Neuronal stem cell (in vitro differentiated cells): ENCODE data around the gene CMTM6.
A peak's percentile ranks its signal among the peaks of the same experiment; 100 is the strongest.
"Not testable (repeated sequence)": the region's sequence is repeated elsewhere in the genome, so short reads cannot be mapped to it uniquely, and the experiment has no call there.

Source experiments
- DNase-seq: peaks from one replicate; pipeline ENCODE4 v3.0.0-alpha.2; 2013; ENCODE audit warnings: low spot score
- H2AFZ ChIP-seq: one replicate; pipeline ENCODE4 v1.6.1; 2013; ENCODE audit warnings: mild to moderate bottlenecking, low read length, inconsistent platforms
- H2AK5ac ChIP-seq: 2 replicates; pipeline ENCODE4 v1.6.1; 2013; ENCODE audit warnings: low read depth, mild to moderate bottlenecking, inconsistent platforms, low read length, moderate library complexity, mixed read lengths
- H2BK120ac ChIP-seq: 2 replicates; pipeline ENCODE4 v1.6.1; 2013; ENCODE audit warnings: low read depth, mild to moderate bottlenecking, inconsistent platforms, low read length, moderate library complexity, mixed read lengths
- H2BK12ac ChIP-seq: one replicate; pipeline ENCODE4 v1.6.1; 2013; ENCODE audit warnings: low read length, inconsistent platforms
- H2BK15ac ChIP-seq: 2 replicates; pipeline ENCODE4 v1.6.1; 2013; ENCODE audit warnings: mild to moderate bottlenecking, low read length, inconsistent platforms, mixed read lengths
- H2BK5ac ChIP-seq: one replicate; pipeline ENCODE4 v1.6.1; 2013; ENCODE audit warnings: inconsistent platforms, mild to moderate bottlenecking, low read length, moderate library complexity
- H3K14ac ChIP-seq: one replicate; pipeline ENCODE4 v1.6.1; 2013; ENCODE audit warnings: low read length, inconsistent platforms
- H3K18ac ChIP-seq: 2 replicates; pipeline ENCODE4 v1.6.1; 2013; ENCODE audit warnings: low read length, inconsistent platforms
- H3K23ac ChIP-seq: 2 replicates; pipeline ENCODE4 v1.6.1; 2013; ENCODE audit warnings: low read depth, mild to moderate bottlenecking, mixed read lengths, low read length, inconsistent platforms; ENCODE audit not compliant: poor library complexity
- H3K27ac ChIP-seq: replicated peaks from 3 replicates; pipeline ENCODE4 v1.5.1; 2013; ENCODE audit warnings: low read length, inconsistent platforms
- H3K27me3 ChIP-seq, 3 experiments: 2 replicates each; pipeline ENCODE4 v1.6.1; 2013; ENCODE audit warnings: low read length in 3 of 3, mild to moderate bottlenecking in 2 of 3, inconsistent platforms in 1 of 3, low read depth in 1 of 3, mixed read lengths in 1 of 3, moderate library complexity in 1 of 3; ENCODE audit not compliant: control insufficient read depth in 3 of 3, insufficient read depth in 3 of 3
- H3K36me3 ChIP-seq, 2 donors: replicated peaks in 1 of 2; 2 replicates each; pipeline ENCODE4 v1.6.1; 2013; ENCODE audit warnings: low read length in 2 of 2; ENCODE audit not compliant: control insufficient read depth in 2 of 2, insufficient read depth in 2 of 2
- H3K4ac ChIP-seq: 2 replicates; pipeline ENCODE4 v1.6.1; 2013; ENCODE audit warnings: inconsistent platforms, mild to moderate bottlenecking, low read length, moderate library complexity
- H3K4me1 ChIP-seq, 2 donors: 1 replicate in 1 of 2; 2 replicates in 1 of 2; pipeline ENCODE4 v1.6.1; 2013; ENCODE audit warnings: low read length in 2 of 2, low read depth in 1 of 2; ENCODE audit not compliant: control insufficient read depth in 2 of 2, insufficient read depth in 1 of 2
- H3K4me2 ChIP-seq: one replicate; pipeline ENCODE4 v1.6.1; 2013; ENCODE audit warnings: mild to moderate bottlenecking, low read length, inconsistent platforms; ENCODE audit not compliant: insufficient read depth, poor library complexity, severe bottlenecking
- H3K4me3 ChIP-seq, 2 donors: 2 replicates each; pipeline ENCODE4 v1.5.1; 2013; ENCODE audit warnings: low read length in 2 of 2, mild to moderate bottlenecking in 2 of 2, inconsistent platforms in 1 of 2, moderate library complexity in 1 of 2
- H3K79me1 ChIP-seq: one replicate; pipeline ENCODE4 v1.6.1; 2013; ENCODE audit warnings: low read depth, mild to moderate bottlenecking, inconsistent platforms, low read length, moderate library complexity
- H3K9ac ChIP-seq: one replicate; pipeline ENCODE4 v1.6.1; 2013; ENCODE audit warnings: mild to moderate bottlenecking, low read depth, low read length, inconsistent platforms; ENCODE audit not compliant: poor library complexity
- H3K9me3 ChIP-seq, 2 donors: replicated peaks in 1 of 2; 2 replicates each; pipeline versions ENCODE3 to v1.6.1; 2013; ENCODE audit warnings: low read length in 2 of 2, mild to moderate bottlenecking in 2 of 2, inconsistent platforms in 1 of 2, low read depth in 1 of 2, mixed read lengths in 1 of 2, moderate library complexity in 1 of 2; ENCODE audit not compliant: control insufficient read depth in 2 of 2, insufficient read depth in 1 of 2
- H4K8ac ChIP-seq: one replicate; pipeline ENCODE4 v1.6.1; 2013; ENCODE audit warnings: low read depth, mild to moderate bottlenecking, inconsistent platforms, low read length, moderate library complexity
- H4K91ac ChIP-seq: one replicate; pipeline ENCODE4 v1.6.1; 2013; ENCODE audit warnings: low read length, low read depth, mild to moderate bottlenecking, inconsistent platforms; ENCODE audit not compliant: poor library complexity
- WGBS, 2 donors: extraction: QIAGEN DNeasy Blood & Tissue Kit; methylation state at CpG; one replicate each; pipeline ENCODE4 v1.1.7; 2013; ENCODE audit warnings: missing lambda C conversion rate in 2 of 2, mixed read lengths in 1 of 2; ENCODE audit not compliant: insufficient read length in 2 of 2, insufficient replicate concordance in 1 of 2; ENCODE audit errors: extremely low coverage in 2 of 2; 5-methylcytosine and 5-hydroxymethylcytosine counted together

CMTM6 gene

GRCh38 chr3:32469151-32469874, 33.3 kb downstream of the CMTM6 start:
- no CpG with 5 or more reads among the region's 7 CpGs for WGBS, 2 donors
- Histone ChIP-seq H3K27ac (no peak overlapping the region), H2BK5ac (no peak overlapping the region), H3K4me3 (no peak overlapping the region), H3K18ac (no peak overlapping the region), H2BK120ac (no peak overlapping the region), H2AFZ (no peak overlapping the region), H3K4me2 (no peak overlapping the region), H4K91ac (no peak overlapping the region), H2BK12ac (no peak overlapping the region), H2AK5ac (no peak overlapping the region), H3K36me3 (peaks cover 3 to 42% of the 10 kb centered on the region in 2 donors), H3K14ac (no peak overlapping the region), H4K8ac (no peak overlapping the region), H3K9ac (peak overlapping the region; percentile 64), H3K79me1 (no peaks in the 10 kb centered on the region), H3K23ac (no peak overlapping the region), H3K27me3 (no peaks in the 10 kb centered on the region), H2BK15ac (no peak overlapping the region), H3K4ac (no peak overlapping the region), H3K9me3 (peaks cover 0 to 7% of the 10 kb centered on the region in 2 donors), H3K4me1 (peaks cover 0 to 4% of the 10 kb centered on the region in 2 donors)
- DNase-seq = no peak

- Histone ChIP-seq H3K27ac (no peak overlapping the region), H2AK5ac (no peak overlapping the region), H3K79me1 (no peaks in the 10 kb centered on the region), H3K27me3 (no peaks in the 10 kb centered on the region), H2AFZ (peak overlapping the region; percentile 66), H4K91ac (no peak overlapping the region), H3K4me3 (no peak overlapping the region), H2BK5ac (no peak overlapping the region), H2BK12ac (no peak overlapping the region), H3K4me2 (peak overlapping the region; percentile 14), H3K36me3 (peaks cover 3 to 35% of the 10 kb centered on the region in 2 donors), H3K4me1 (peaks cover 3 to 4% of the 10 kb centered on the region in 2 donors), H3K9ac (no peak overlapping the region), H2BK120ac (no peak overlapping the region), H2BK15ac (peak overlapping the region; percentile 43), H3K23ac (peak overlapping the region; percentile 73), H3K4ac (no peak overlapping the region), H3K14ac (no peak overlapping the region), H3K9me3 (peaks cover 0 to 7% of the 10 kb centered on the region in 2 donors), H3K18ac (peak overlapping the region; percentile 93), H4K8ac (no peak overlapping the region)
- DNase-seq = peak; percentile 73
- no CpG with 5 or more reads among the region's 41 CpGs for WGBS, 2 donors
Measured at GRCh38 chr3:32467333-32468070, 35.1 kb downstream of the CMTM6 start.

GRCh38 chr3:32466808-32467207, 35.8 kb downstream of the CMTM6 start:
- H4K8ac ChIP-seq = not testable (repeated sequence)

GRCh38 chr3:32464726-32465125, 37.9 kb downstream of the CMTM6 start:
- peaks cover 8 to 15% of the 10 kb centered on the region in 2 donors for H3K4me1 ChIP-seq
- not testable (repeated sequence) for H4K91ac ChIP-seq, H2BK120ac ChIP-seq, H3K4me2 ChIP-seq, H2BK12ac ChIP-seq, H3K18ac ChIP-seq, H4K8ac ChIP-seq, H3K27ac ChIP-seq, H3K9ac ChIP-seq, H2BK15ac ChIP-seq, DNase-seq, H3K27me3 ChIP-seq, H2AK5ac ChIP-seq, H3K23ac ChIP-seq, H3K79me1 ChIP-seq, H2AFZ ChIP-seq, H2BK5ac ChIP-seq, H3K4ac ChIP-seq, H3K9me3 ChIP-seq, H3K14ac ChIP-seq, H3K4me3 ChIP-seq
- WGBS, 2 donors = no CpG with 5 or more reads among the region's 7 CpGs
- H3K36me3 ChIP-seq = peaks cover 3 to 17% of the 10 kb centered on the region in 2 donors

More at GRCh38 chr3:32466808-32467207, 35.8 kb downstream of the CMTM6 start:
- not testable (repeated sequence) for H2AFZ ChIP-seq, H3K79me1 ChIP-seq, H2BK15ac ChIP-seq, H3K4me1 ChIP-seq, H3K27ac ChIP-seq, H2BK120ac ChIP-seq, H2BK5ac ChIP-seq, H3K4me3 ChIP-seq, H3K18ac ChIP-seq, H3K14ac ChIP-seq, H3K4ac ChIP-seq, H3K4me2 ChIP-seq, H3K9ac ChIP-seq, H3K23ac ChIP-seq, H3K27me3 ChIP-seq, H2BK12ac ChIP-seq, H3K9me3 ChIP-seq, H2AK5ac ChIP-seq, DNase-seq, H4K91ac ChIP-seq
- no CpG with 5 or more reads among the region's 6 CpGs for WGBS, 2 donors
- peaks cover 3 to 32% of the 10 kb centered on the region in 2 donors for H3K36me3 ChIP-seq
